G401 (cell line): Measurements from ENCODE around the gene SAMSN1. TPM values are rescaled to one million over a fixed set of nuclear protein-coding genes. Genes with fewer than 3 reads are reported as not detected.
"Not testable (repeated sequence)": the region's sequence is repeated elsewhere in the genome, so short reads cannot be mapped to it uniquely, and the experiment has no call there.

Source experiments
- DNase-seq: peaks from one replicate; pipeline ENCODE4 v3.0.0-alpha.2; 2015; ENCODE audit warnings: low spot score
- in situ Hi-C: cut with HindIII; loops from 2 replicates; pipeline ENCODE4 v1.10.0; 2016; ENCODE audit warnings: low sequenced_read_pairs, mixed read lengths
- total RNA-seq: library from RNA; depleted of rRNA; stranded (reverse); fragments of >200 nt; shearing (Covaris generic); gene quantifications from 2 replicates; pipeline ENCODE4 v1.2.3, GENCODE V29; 2014

The SAMSN1 gene
- total RNA-seq, 1 experiment from 2014 or later = not detected

DNA sequence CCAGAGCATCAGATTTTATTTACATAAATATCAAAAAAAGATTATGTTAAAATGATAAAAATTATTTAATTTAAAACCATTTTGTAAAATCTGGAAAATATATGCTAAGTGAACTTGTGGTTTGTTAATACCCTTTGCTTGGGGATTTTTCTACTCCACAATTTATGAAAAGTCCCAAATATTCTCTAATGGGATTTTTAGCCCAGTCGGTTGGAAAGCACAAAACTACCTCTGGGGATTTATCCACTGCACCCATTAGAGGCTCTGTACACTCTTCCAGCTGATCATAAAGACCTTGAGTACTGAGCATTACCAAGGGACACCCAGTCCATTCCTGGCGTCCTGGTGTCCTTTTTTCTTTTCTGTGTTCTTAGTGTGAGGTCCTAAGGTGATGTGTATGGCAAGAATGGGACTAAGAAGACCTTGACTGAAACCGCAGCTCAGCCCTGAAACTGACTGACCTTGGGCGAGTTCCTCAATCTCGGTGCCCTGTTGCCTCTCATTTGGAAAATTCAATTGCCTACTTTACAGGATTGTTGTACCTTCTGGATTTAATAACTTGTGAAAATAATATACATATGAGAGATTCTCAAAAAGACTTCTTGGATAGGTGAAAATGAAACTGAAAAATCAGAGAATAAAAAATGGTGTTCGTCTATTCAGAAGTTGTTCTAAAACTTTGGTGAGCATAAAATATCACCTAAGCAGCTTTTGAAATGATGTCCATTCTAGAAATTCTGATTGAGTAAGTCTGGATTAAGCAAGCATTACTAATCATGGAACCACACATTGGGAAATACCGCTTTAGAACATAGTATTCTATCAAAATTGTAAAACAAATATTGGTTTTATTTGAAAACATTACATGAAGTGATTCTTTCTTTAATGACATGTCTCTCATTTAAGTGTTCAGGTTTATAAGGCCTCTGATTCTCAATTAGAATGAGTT is 21.5 kb upstream of the SAMSN1 start:
- in situ Hi-C loops = no loop called here
- DNase-seq = no peak

- in situ Hi-C loops = no loop called here
These were observed 20.8 kb upstream of the SAMSN1 start for GRCh38 chr21:14566894-14567293.

GRCh38 chr21:14562959-14563358 is 16.8 kb upstream of the SAMSN1 start:
- DNase-seq = no peak
- in situ Hi-C loops = no loop called here

More at GRCh38 chr21:14566894-14567293, 20.8 kb upstream of the SAMSN1 start:
- no peak for DNase-seq

DNA sequence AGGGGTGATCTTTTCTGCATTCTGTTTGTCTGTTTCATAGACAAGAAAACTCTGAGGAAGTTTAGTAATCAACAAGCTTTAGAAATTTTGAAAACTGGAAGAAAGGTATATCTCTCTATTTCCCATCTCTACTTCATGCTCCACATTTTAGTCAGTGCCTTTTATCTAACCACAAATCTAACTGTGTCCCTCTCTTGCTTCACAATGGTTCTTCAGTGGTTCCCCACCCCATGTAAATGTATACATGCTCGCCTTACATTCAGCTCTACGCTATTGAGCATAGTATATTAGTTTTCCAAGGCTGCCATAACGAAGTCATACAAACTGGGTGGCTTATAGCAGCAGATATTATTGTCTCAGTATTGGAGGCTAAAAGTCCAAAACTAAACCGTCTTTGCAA is 14.4 kb upstream of the SAMSN1 start:
- in situ Hi-C loops = no loop called here

GRCh38 chr21:14560139-14560538 is 14.0 kb upstream of the SAMSN1 start:
- no peak for DNase-seq
- in situ Hi-C loops = no loop called here

More for the DNA sequence above, 14.4 kb upstream of the SAMSN1 start:
- no peak for DNase-seq

DNA sequence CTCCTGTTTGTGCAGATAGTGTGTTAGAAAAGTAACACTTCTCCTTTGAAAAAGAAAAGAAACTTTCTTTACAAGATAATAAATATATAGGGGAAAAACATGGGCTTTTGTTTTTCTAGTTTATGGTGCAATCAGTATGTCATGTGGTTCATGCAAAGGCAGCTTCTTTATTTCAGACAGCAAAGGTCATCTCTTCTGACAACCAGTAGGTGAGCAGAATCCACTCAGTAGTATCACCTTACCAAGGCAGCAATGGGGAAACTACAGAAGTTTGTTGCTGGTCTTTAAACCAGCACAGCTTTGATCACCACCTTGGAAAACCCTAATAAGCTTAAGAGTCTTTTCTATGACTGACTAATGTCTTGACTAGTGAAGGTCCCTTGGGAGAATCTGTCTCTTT is 13.0 kb upstream of the SAMSN1 start:
- in situ Hi-C loops = no loop called here

GRCh38 chr21:14557413-14557812 is 11.3 kb upstream of the SAMSN1 start:
- in situ Hi-C loops = no loop called here
- DNase-seq = no peak

More for the DNA sequence above, 13.0 kb upstream of the SAMSN1 start:
- DNase-seq = no peak

DNA sequence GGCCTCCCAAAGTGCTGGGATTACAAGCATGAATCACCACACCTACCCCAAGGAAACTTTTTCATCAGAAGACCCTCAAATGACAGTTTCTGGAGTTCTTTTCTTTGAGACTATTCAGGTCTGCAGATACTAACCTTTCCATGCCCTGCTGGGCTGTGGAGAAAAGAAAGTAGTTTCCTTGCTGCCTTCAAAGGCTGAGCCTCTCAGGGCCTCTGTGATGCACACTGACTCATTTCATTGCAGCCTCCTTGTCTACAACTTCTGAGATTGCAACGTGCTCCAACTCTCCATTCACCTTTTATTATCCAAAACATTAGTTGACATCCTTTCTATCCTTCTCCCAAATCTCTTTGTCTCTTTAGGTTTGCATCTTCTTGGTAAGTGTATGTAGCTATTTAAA is 8.8 kb upstream of the SAMSN1 start:
- DNase-seq = no peak
- in situ Hi-C loops = no loop called here

- in situ Hi-C loops = no loop called here
These were observed 7.3 kb upstream of the SAMSN1 start for GRCh38 chr21:14553422-14553821.

GRCh38 chr21:14551741-14552140 is 5.6 kb upstream of the SAMSN1 start:
- in situ Hi-C loops = no loop called here
- no peak for DNase-seq

More at GRCh38 chr21:14553422-14553821, 7.3 kb upstream of the SAMSN1 start:
- DNase-seq = no peak

DNA sequence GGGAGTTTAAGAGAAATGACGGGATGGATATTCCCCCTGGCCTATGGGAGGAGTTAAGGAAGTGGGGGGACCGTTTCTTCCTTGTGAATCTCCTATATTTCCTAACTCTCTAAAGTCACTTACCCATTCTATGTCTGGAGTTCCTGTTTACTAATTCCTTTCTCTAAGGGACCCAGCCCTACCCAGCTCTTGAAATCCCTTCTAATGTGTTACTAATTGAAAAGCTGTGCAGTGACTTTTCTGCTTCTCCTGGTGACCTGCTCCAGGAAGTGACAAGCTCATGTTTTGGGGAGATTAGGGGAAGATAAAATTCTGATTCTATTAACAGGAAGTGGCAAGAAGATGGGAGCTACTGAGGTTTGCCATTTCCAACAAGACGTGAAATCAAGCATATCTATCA is 4.0 kb upstream of the SAMSN1 start:
- in situ Hi-C loops = no loop called here

GRCh38 chr21:14548779-14549178 is 2.7 kb upstream of the SAMSN1 start:
- no peak for DNase-seq
- in situ Hi-C loops = no loop called here

More for the DNA sequence above, 4.0 kb upstream of the SAMSN1 start:
- DNase-seq = no peak

DNA sequence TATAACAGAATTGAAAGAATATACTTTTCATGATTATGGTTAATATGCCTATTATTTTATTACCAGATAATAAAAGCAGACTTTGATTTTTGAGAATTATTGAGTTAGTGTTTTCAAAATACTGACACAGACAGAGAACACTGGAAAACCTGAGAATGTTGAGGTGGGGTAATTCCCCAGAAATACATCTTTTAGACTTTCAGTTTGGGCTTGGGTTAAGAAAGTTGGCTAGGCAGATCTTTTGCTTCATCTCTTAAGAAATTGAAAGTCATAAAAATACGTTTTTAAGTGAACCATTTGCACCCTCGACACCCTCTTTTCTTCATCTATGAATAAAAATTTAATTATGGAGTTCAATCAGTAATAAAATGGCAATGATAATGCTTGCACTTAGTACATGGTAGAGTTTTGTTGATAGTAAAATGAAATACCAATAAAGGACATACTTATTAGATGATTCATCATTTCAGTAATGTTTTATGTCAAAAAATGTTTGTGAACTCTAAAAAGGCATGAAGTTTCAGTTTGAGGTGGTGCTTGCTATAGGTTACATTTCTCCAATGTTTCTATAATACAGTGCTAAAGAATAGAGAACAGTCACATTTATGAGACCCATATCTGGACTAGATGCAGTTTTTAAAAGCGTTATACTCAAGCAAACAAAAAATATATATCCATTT is 1.9 kb upstream of the SAMSN1 start:
- no peak for DNase-seq
- in situ Hi-C loops = no loop called here

GRCh38 chr21:14546719-14547118 is 604 bp upstream of the SAMSN1 start:
- in situ Hi-C loops, DNase-seq: not testable (repeated sequence)

DNA sequence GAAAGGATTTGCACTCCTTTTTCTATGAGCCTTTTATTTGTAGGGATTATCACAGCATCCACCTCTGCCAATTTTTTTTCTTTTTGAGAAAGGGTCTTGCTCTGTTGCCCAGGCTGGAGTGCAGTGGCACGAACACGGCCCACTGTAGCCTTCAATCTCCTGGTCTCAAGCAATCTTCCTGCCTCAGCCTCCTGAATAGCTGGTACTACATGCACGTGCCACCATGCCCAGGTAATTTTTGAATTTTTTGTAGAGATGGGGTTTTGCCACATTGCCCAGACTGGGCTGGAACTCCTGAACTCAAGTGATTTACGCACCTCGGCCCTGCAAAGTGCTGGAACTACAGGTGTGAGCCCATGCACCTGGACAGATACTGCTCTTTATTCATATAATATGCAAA is 2.1 kb downstream of the SAMSN1 start:
- in situ Hi-C loops = no loop called here
- no peak for DNase-seq

- no peak for DNase-seq
- in situ Hi-C loops = no loop called here
These were observed 3.5 kb downstream of the SAMSN1 start for GRCh38 chr21:14542638-14543037.

DNA sequence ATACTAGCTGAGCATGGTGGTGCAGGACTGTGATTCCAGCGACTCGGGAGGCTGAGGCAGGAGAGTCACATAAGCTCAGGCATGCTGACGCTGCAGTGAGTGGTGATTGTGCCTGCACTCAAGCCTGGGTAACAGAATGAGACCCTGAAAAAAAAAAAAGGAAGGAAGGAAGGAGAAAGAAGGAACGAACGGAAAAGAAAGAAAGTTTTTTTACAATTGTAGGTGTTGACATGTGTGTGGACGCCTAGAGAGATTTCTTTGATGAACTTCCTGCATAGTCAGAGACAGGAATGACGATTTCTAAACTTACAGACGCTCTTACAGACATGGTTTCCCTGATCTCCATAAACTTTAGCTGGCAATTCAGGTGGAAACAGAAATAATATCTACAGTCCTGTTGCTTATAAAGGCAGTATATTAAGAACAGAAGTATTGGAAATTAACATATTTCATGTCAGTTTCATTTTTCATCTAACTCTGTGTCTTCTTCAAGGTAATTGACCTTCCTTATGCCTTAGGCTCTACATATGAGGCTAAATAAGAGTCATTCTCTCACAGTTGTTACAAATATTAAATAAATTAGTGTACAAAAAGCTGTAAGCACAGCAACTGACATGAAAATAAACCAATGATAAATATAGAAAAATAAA is 4.1 kb downstream of the SAMSN1 start:
- in situ Hi-C loops = no loop called here
- DNase-seq = no peak

DNA sequence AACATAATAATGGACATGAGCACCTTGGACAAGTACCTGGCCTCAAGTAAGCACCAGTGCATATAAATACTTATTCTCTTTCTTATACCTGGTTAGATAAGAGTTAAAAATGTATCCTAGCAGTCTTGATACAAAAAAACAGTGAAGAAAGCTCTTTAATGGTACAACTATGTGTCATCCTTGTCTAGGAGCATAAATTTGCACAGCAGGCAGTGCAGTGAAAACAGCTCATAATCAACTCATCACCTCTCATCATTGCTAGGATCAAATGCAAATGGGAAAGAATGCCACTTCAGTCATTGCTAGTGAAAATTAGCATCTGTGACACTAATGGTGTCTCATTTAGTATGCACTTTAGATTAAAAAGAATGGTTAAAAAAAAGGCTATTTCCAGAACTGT is 7.6 kb downstream of the SAMSN1 start:
- in situ Hi-C loops = no loop called here
- no peak for DNase-seq

DNA sequence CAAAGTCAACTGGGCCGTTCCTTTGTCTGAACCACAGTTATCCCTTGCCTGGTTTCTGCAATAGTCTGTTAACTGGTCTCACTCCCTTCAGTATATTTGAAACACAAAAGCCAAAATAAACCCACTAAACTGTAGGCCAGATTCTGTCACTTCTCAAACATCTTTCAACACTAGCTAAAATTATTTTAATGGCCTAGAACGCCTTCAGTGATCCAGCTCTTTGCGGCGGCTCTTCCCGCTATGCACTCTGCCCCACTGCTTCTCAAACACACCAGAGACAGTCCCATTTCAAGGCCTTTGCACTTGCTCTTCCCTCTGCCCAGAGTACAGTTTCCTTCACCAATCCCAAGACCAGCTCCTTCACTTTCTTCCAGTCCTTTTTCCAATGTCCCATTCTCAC is 9.2 kb downstream of the SAMSN1 start:
- DNase-seq = no peak
- in situ Hi-C loops = no loop called here

DNA sequence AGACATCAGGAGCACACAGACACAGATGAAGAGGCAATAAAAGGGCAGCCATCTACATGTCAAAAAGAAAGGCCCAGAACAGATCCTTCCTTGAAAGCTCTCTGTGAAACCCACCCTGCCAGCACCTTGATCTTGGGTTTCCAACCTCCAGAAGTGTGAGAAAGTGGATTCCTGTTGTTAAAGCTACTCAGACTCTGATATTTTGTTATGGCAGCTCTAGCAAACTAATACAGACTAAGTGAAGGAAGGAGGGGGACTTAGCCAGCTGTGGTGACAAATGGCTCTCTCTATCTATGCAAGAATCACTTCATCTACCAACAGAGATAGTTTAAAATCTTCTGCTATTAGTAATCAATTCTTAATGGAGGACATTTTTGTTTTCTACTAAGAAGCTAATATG is 10.4 kb downstream of the SAMSN1 start:
- in situ Hi-C loops = no loop called here
- no peak for DNase-seq
